GM23338 (cell line): ENCODE data around the gene FRYL. TPM values are rescaled to one million over a fixed set of nuclear protein-coding genes. Genes with fewer than 3 reads are reported as not detected.
"Not testable (repeated sequence)": the region's sequence is repeated elsewhere in the genome, so short reads cannot be mapped to it uniquely, and the experiment has no call there.

Source experiments
- ATAC-seq: fragments of 200-7000 bp; cut with Tn5 transposase; 3 replicates; pipeline ENCODE4 v1.9.1; 2020
- DNase-seq: peaks from one replicate; pipeline ENCODE4 v3.0.0-alpha.2; 2015; ENCODE audit warnings: low spot score
- H2AFZ ChIP-seq: fragments of 200-600 bp; sonication (generic); 2 replicates; pipeline ENCODE4 v1.8.0; 2016; ENCODE audit warnings: antibody characterized with exemption, mild to moderate bottlenecking, moderate library complexity
- H3F3A ChIP-seq: fragments of 200-600 bp; sonication (generic); replicated peaks from 2 replicates; pipeline ENCODE4 v1.8.0; 2017; ENCODE audit warnings: antibody characterized with exemption, mixed run types, low read depth
- H3K27ac ChIP-seq: fragments of 200-600 bp; sonication (generic); 2 replicates; pipeline ENCODE4 v1.6.1; 2016; ENCODE audit warnings: low read depth
- H3K27me3 ChIP-seq: fragments of 200-600 bp; sonication (generic); 2 replicates; pipeline ENCODE4 v1.8.0; 2016; ENCODE audit warnings: mild to moderate bottlenecking, mixed run types, moderate library complexity; ENCODE audit not compliant: insufficient read depth
- H3K36me3 ChIP-seq: fragments of 200-600 bp; sonication (generic); 2 replicates; pipeline ENCODE4 v1.8.0; 2016; ENCODE audit warnings: mild to moderate bottlenecking; ENCODE audit not compliant: insufficient read depth
- H3K4me1 ChIP-seq: fragments of 200-600 bp; sonication (generic); 2 replicates; pipeline ENCODE4 v1.8.0; 2016; ENCODE audit warnings: mild to moderate bottlenecking, moderate library complexity; ENCODE audit not compliant: insufficient read depth
- H3K4me2 ChIP-seq: fragments of 200-600 bp; sonication (generic); 2 replicates; pipeline ENCODE4 v1.7.1; 2017; ENCODE audit warnings: mixed run types
- H3K4me3 ChIP-seq: fragments of 200-600 bp; sonication (generic); 2 replicates; pipeline ENCODE4 v1.6.1; 2016; ENCODE audit warnings: mixed run types
- H3K79me2 ChIP-seq: fragments of 200-600 bp; sonication (generic); replicated peaks from 2 replicates; pipeline ENCODE4 v1.8.0; 2017; ENCODE audit warnings: mild to moderate bottlenecking; ENCODE audit not compliant: insufficient read depth
- H3K9me2 ChIP-seq: fragments of 200-600 bp; sonication (generic); 2 replicates; pipeline ENCODE4 v1.8.0; 2017; ENCODE audit not compliant: insufficient read depth
- H4K20me1 ChIP-seq: fragments of 200-600 bp; sonication (generic); replicated peaks from 2 replicates; pipeline ENCODE4 v1.8.0; 2017; ENCODE audit warnings: mild to moderate bottlenecking; ENCODE audit not compliant: insufficient read depth
- H3K27ac Mint-ChIP-seq: 2 replicates; pipeline ENCODE4 v1.8.0; 2020; ENCODE audit warnings: inconsistent platforms, mild to moderate bottlenecking, moderate library complexity, mixed read lengths
- H3K27me3 Mint-ChIP-seq: 3 replicates; pipeline ENCODE4 v1.8.0; 2022; ENCODE audit warnings: low read depth, mild to moderate bottlenecking, moderate library complexity, mixed read lengths, inconsistent platforms; ENCODE audit not compliant: insufficient read depth, poor library complexity
- H3K36me3 Mint-ChIP-seq: 3 replicates; pipeline ENCODE4 v1.8.0; 2021; ENCODE audit warnings: low read depth, mild to moderate bottlenecking, inconsistent platforms, moderate library complexity, mixed read lengths
- H3K4me1 Mint-ChIP-seq: 3 replicates; pipeline ENCODE4 v1.8.0; 2020; ENCODE audit warnings: mild to moderate bottlenecking, inconsistent platforms, mixed read lengths
- H3K4me3 Mint-ChIP-seq: 3 replicates; pipeline ENCODE4 v1.8.0; 2021; ENCODE audit warnings: moderate library complexity, mild to moderate bottlenecking, inconsistent platforms, mixed read lengths
- H3K9me3 Mint-ChIP-seq: 3 replicates; pipeline ENCODE4 v1.8.0; 2020; ENCODE audit warnings: moderate library complexity, mild to moderate bottlenecking, inconsistent platforms, mixed read lengths
- CTCF ChIP-seq, 2 experiments: fragments of 200-600 bp in 1 of 2; sonication (generic) in 1 of 2; conservative IDR thresholded peaks; 2 replicates each; pipeline versions ENCODE4 v1.5.1 to v1.6.1; 2016 to 2017; ENCODE audit warnings: antibody characterized with exemption in 2 of 2, low read depth in 2 of 2, mild to moderate bottlenecking in 2 of 2, moderate library complexity in 1 of 2
- EZH2 ChIP-seq: fragments of 200-600 bp; sonication (generic); IDR thresholded peaks from one replicate; pipeline ENCODE4 v1.8.0; 2017; ENCODE audit warnings: antibody characterized with exemption, mild to moderate bottlenecking, low read depth; ENCODE audit not compliant: unreplicated experiment
- EZH2phosphoT487 ChIP-seq: fragments of 200-600 bp; sonication (generic); IDR thresholded peaks from one replicate; pipeline ENCODE4 v1.8.1; 2018; ENCODE audit warnings: antibody characterized with exemption; ENCODE audit not compliant: unreplicated experiment
- JUNB ChIP-seq: IDR thresholded peaks from one replicate; pipeline ENCODE4 v1.6.1; 2016; ENCODE audit warnings: antibody characterized with exemption; ENCODE audit not compliant: unreplicated experiment
- NANOG ChIP-seq: IDR thresholded peaks from 2 replicates; pipeline ENCODE4 v1.6.1; 2016; ENCODE audit warnings: antibody characterized with exemption, borderline replicate concordance
- POLR2AphosphoS5 ChIP-seq: IDR thresholded peaks from 2 replicates; pipeline ENCODE4 v1.6.1; 2016; ENCODE audit warnings: antibody characterized with exemption, low read depth
- REST ChIP-seq: IDR thresholded peaks from one replicate; pipeline ENCODE4 v1.6.1; 2018; ENCODE audit warnings: antibody characterized with exemption; ENCODE audit not compliant: unreplicated experiment
- ZNF114 ChIP-seq: fragments of 250-450 bp; sonication (Bioruptor Pico); IDR thresholded peaks from 2 replicates; pipeline ENCODE4 v1.5.0; 2020; ENCODE audit warnings: mild to moderate bottlenecking, moderate library complexity
- polyA plus RNA-seq: library from polyadenylated mRNA; unstranded; fragments of >200 nt; fragmentation: Nextera tagmentation; extraction: Ambion mirVana; gene quantifications from 2 replicates; pipeline ENCODE4 v1.2.1, GENCODE V29; 2016
- total RNA-seq: library from RNA; depleted of rRNA; stranded (reverse); fragments of >200 nt; shearing (Covaris generic); gene quantifications from 2 replicates; pipeline ENCODE4 v1.2.3, GENCODE V29; 2014

Gene FRYL
- total and polyA plus RNA-seq, 2 experiments from 2014 or later, result 30.7 to 53.3 TPM

- H3K9me3 Mint-ChIP-seq, H3K27me3 ChIP-seq, H3K36me3 Mint-ChIP-seq, H3K4me2 ChIP-seq, H4K20me1 ChIP-seq, H2AFZ ChIP-seq, H3K4me3 ChIP-seq, H3F3A ChIP-seq, H3K4me3 Mint-ChIP-seq, H3K9me2 ChIP-seq, DNase-seq, H3K27me3 Mint-ChIP-seq, H3K4me1 ChIP-seq, ATAC-seq, H3K27ac Mint-ChIP-seq, H3K36me3 ChIP-seq, H3K27ac ChIP-seq, H3K4me1 Mint-ChIP-seq: not testable (repeated sequence)
- H3K79me2 ChIP-seq, result peaks cover 42% of the 10 kb centered on the region
These were observed 97.2 kb downstream of the FRYL start for GRCh38 chr4:48682870-48683269.

DNA sequence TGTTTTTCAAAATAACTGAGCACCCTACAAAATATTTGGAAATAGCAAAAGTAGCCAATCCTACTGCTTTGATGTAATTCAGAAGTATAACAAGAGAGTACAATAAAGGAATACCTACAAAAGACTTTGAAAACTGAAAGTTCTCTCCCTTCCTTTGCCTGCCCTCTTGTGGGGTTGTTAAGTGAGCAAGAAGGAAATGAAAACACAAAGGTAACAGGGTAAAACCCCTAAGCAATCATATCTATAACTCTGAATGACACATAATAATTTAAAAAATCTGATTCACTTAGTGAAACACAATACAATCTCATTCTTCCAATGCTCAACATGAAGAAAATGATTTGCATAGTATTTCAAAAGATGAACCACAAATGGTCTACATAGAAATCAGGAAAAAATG lies 98.2 kb downstream of the FRYL start:
- H3K36me3 Mint-ChIP-seq, result peaks cover 3% of the 10 kb centered on the region; the same call in 1 of the 3 replicates
- no peaks in the 10 kb centered on the region for H3K9me2 ChIP-seq
- peak; percentile 41 for DNase-seq
- H3K27me3 ChIP-seq, result no peaks in the 10 kb centered on the region
- H3K27ac Mint-ChIP-seq, result no peak overlapping the region
- H3K27ac ChIP-seq, result no peak overlapping the region
- no peaks in the 10 kb centered on the region for H3K4me1 ChIP-seq
- TF ChIP-seq CTCF (conservative IDR thresholded peaks at IDR 0.05; ENCODE audit: low read depth in 2 of 2), result peak; percentile 39 to 51; a peak in 3 of 4 replicates
- TF ChIP-seq ZNF114, result no peak
- no peaks in the 10 kb centered on the region for H3K36me3 ChIP-seq
- H4K20me1 ChIP-seq, result 0 out of 2 replicates have a peak, but pooled peaks cover 6% of the 10 kb centered on the region
- peaks cover under 1% of the 10 kb centered on the region; the same call in 1 of the 3 replicates for H3K4me1 Mint-ChIP-seq
- ATAC-seq, result no peak
- no peak overlapping the region for H3K4me2 ChIP-seq
- peaks cover 35% of the 10 kb centered on the region for H3K79me2 ChIP-seq
- H3K4me3 Mint-ChIP-seq, result no peak overlapping the region
- H3K27me3 Mint-ChIP-seq, result no peaks in the 10 kb centered on the region
- H3K4me3 ChIP-seq, result no peak overlapping the region
- H3K9me3 Mint-ChIP-seq, result no peaks in the 10 kb centered on the region
- no peak overlapping the region for H2AFZ ChIP-seq
- no peaks in the 10 kb centered on the region for H3F3A ChIP-seq

DNA sequence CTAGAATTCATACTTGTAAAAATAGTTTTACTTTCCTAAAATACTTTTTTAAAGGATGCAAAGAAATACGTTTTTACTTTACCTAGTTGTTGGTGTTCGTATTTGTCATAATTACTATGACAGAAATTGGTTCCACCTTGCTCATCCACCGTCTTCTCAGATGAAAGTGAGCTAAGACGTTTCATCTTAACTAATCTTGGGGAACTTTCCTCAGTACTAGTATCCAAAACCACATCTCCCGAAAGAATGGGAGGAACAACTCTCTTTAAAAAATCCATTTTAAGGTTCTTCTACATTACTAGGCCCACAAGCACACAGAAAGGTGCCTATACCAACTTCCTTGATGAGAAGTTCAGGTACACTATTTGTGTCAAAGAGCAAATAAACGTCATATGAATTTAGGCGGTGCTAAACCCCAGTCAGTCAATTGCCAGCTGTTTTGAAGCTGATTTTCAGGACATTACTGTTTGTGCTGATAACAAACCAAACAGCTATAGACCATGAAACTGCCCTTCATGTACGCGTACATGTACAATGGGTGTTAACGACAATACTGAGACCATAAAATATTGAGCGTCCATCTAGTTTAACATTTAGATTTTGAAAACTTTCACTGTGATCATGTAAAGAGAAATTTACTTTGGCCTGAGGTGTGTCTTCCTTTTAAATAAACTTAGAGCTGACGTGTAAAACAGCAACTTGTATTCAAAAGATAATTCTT lies 99.1 kb downstream of the FRYL start:
- no peak overlapping the region for H3K4me3 Mint-ChIP-seq
- H3K4me1 Mint-ChIP-seq, result no peaks in the 10 kb centered on the region; the same call in 2 of the 3 replicates
- Histone ChIP-seq H3K9me2 (no peaks in the 10 kb centered on the region), H3K36me3 (no peaks in the 10 kb centered on the region), H2AFZ (no peak overlapping the region), H4K20me1 (0 out of 2 replicates have a peak, but pooled peaks cover 6% of the 10 kb centered on the region), H3K4me3 (no peak overlapping the region), H3F3A (no peaks in the 10 kb centered on the region), H3K4me2 (no peak overlapping the region), H3K27ac (no peak overlapping the region), H3K27me3 (no peaks in the 10 kb centered on the region), H3K4me1 (no peaks in the 10 kb centered on the region), H3K79me2 (peaks cover 26% of the 10 kb centered on the region)
- H3K9me3 Mint-ChIP-seq, result peaks cover 3% of the 10 kb centered on the region; the same call in 1 of the 3 replicates
- no peak overlapping the region for H3K27ac Mint-ChIP-seq
- TF ChIP-seq REST (no peak), EZH2phosphoT487 (no peak), JUNB (no peak), EZH2 (no peak), POLR2AphosphoS5 (no peak), NANOG (no peak)
- no peaks in the 10 kb centered on the region for H3K27me3 Mint-ChIP-seq
- ATAC-seq, result no peak
- DNase-seq, result no peak
- H3K36me3 Mint-ChIP-seq, result peaks cover 9% of the 10 kb centered on the region
